T-helper 1 cell treated with Interleukin-12 subunit alpha and Interleukin-12 subunit beta and Interleukin-4 antibody, amounts not matched to agents 30 ng/mL and 1 ng/mL, for 36 hours (primary cell): ENCODE data around the gene NBDY. TPM values are rescaled to one million over a fixed set of nuclear protein-coding genes. Genes with fewer than 3 reads are reported as not detected.

Experiments
- total RNA-seq: library from RNA; stranded (reverse); gene quantifications from 2 replicates; pipeline ENCODE4 v1.2.3, GENCODE V29; 2022

NBDY gene
- total RNA-seq, 1 donor from 2014 or later: 46.5 TPM

Other genes starting within 250 kb of the NBDY start
- 64.3 and 66.8 TPM in 2 replicates for gene UBQLN2, start 165.6 kb upstream of the NBDY start, total RNA-seq